Measurements from ENCODE around the gene DEPDC5.

DEPDC5 gene

DNA sequence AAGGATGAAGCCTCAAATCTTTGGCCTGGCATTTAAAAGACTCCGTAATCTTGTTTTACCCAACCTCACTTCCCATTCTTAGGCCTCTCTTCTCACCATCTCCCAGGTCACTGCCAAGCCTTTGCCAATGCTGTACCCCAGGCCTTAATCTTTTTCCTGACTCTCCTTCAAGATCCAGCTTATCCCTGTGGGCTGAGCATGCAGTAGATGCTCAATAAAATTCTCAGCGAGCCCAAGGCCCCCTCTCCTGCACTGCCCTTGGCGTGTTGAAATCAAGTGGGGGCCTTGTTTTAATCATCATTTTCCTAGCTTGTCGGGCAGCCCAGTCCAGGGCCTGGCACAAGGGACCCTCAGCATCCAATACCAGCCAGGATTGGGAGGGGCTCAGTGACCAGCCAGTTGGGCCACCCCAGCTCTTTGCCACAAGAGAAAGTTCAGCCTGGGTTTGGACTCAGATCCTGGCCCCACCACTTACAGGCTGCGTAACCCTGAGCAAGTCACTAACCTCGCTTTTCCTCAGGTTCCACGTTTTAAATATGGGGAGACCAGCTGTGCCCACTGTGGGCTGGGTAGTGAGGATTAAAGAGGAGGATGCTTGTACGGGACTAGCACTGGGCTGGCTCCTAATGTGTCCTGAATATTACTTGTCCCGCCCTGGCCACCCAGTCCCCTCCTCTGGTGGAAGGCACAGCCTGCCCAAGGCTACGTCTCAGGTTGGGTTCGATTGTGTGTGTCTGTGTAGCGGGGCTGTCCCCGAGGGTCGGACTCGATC is 189.6 kb downstream of the DEPDC5 start:
- Mint-ChIP-seq H3K27ac (peak overlapping the region in 1 of 2 donors; percentile 89), H3K9me3 (no peaks in the 10 kb centered on the region), H3K4me3 (no peak overlapping the region), H3K27me3 (no peaks in the 10 kb centered on the region), H3K36me3 (ENCODE audit: insufficient read depth) (peaks cover 15% of the 10 kb centered on the region), H3K4me1 (ENCODE audit: low read depth in 2 of 2) (peaks cover 7 to 9% of the 10 kb centered on the region in 2 donors)
- ATAC-seq (replicated peaks) (no peak), DNase-seq (peak in 1 of 3 experiments; percentile 16)

GRCh38 chr22:31943978-31944699 is 190.3 kb downstream of the DEPDC5 start, which contains the start of gene YWHAH:
YWHAH (plus strand) TSS chr22:31944535; CDS start chr22:31944734, 199 bp downstream.
- H3K4me3 Mint-ChIP-seq, result no peak within 1 kb of the TSS

GRCh38 chr22:31944700-31945442 is 191.1 kb downstream of the DEPDC5 start:
- ATAC-seq (replicated peaks), result peak; percentile 47
- Mint-ChIP-seq H3K9me3 (no peaks in the 10 kb centered on the region), H3K27ac (no peak overlapping the region), H3K4me3 (no peak overlapping the region), H3K36me3 (ENCODE audit: insufficient read depth) (peaks cover 25% of the 10 kb centered on the region), H3K27me3 (no peaks in the 10 kb centered on the region), H3K4me1 (ENCODE audit: low read depth in 2 of 2) (peaks cover 7 to 9% of the 10 kb centered on the region in 2 donors)
- DNase-seq, result peak; percentile 13 to 36 (median 25)

More at GRCh38 chr22:31943978-31944699, 190.3 kb downstream of the DEPDC5 start, which contains the start of gene YWHAH:
- peak; percentile 77 to 81 (median 80) for DNase-seq
- peak; percentile 68 for ATAC-seq (replicated peaks)
- H3K4me1 Mint-ChIP-seq (ENCODE audit: low read depth in 2 of 2), result peaks cover 7 to 9% of the 10 kb centered on the region in 2 donors
- H3K27me3 Mint-ChIP-seq, result no peaks in the 10 kb centered on the region
- H3K27ac Mint-ChIP-seq, result peak within 1 kb of the TSS in 1 of 2 donors; percentile 89
- H3K36me3 Mint-ChIP-seq (ENCODE audit: insufficient read depth), result peaks cover 20% of the 10 kb centered on the region
- no peaks in the 10 kb centered on the region for H3K9me3 Mint-ChIP-seq

DNA sequence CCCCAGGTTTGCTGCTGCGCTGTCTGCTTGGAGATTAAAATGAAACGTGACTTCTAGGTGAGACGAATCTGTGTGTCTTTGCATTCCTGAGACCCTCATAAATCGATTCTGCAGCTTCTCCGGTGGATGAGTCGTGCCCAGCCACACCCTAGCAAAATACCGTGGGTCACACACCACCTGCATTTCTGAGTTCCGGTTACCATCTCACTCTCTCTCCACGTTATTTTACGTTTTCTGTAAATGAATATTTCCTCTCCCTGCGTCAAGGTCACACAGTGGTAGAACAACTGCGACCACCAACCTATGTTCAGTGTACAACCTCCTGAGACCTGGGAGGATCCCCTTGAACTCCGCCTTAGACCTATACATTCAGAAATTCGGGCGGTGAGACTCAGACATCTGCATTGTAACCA is 191.6 kb downstream of the DEPDC5 start:
- H3K9me3 Mint-ChIP-seq, result no peaks in the 10 kb centered on the region
- no peaks in the 10 kb centered on the region for H3K27me3 Mint-ChIP-seq
- no peak for ATAC-seq (replicated peaks)
- DNase-seq, result no peak
- H3K27ac Mint-ChIP-seq, result no peak overlapping the region
- no peak overlapping the region for H3K4me3 Mint-ChIP-seq
- peaks cover 29% of the 10 kb centered on the region for H3K36me3 Mint-ChIP-seq (ENCODE audit: insufficient read depth)
- peaks cover 7 to 11% of the 10 kb centered on the region in 2 donors for H3K4me1 Mint-ChIP-seq (ENCODE audit: low read depth in 2 of 2)

DNA sequence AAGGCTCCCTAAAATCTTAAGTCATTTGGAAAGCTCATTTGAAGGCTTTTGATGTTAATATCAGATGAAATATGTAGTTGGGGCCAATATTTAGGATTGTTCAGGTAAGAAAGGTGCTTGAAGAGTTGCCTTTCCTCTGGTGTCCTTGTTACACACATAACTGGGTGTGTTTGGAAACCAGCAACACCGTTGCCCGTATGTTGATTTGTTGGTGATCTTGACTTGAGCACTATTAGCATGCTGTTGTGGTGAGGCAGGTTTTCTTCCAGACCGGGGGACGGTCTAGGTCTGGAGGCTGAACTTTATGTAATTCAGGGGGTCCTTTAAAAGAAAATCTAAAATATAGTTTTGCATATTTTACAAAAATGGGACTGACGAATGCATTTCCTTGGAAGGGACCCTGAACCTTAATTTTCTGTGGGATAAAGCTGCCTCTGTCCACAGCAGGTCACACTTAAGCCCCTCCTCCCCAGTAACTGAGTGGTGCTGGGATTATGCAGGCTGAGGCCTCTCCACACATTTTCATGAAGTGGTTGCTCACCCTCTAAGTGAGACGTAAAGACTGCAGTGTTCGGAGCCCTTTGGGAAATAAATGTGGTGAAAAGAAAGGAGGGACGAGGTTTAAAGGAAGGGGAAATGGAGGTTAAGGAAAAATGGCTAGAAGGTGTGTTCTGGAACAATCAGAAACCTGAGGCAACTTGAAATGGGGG is 192.3 kb downstream of the DEPDC5 start:
- Mint-ChIP-seq H3K4me3 (no peak overlapping the region), H3K9me3 (no peaks in the 10 kb centered on the region), H3K27ac (no peak overlapping the region), H3K27me3 (no peaks in the 10 kb centered on the region), H3K4me1 (ENCODE audit: low read depth in 2 of 2) (peaks cover 10 to 14% of the 10 kb centered on the region in 2 donors), H3K36me3 (ENCODE audit: insufficient read depth) (peaks cover 35% of the 10 kb centered on the region)
- no peak for DNase-seq
- ATAC-seq (replicated peaks), result no peak

- H3K4me3 Mint-ChIP-seq, result peak overlapping the region in 1 of 2 donors; percentile 2
- ATAC-seq (replicated peaks) (peak; percentile 31), DNase-seq (peak; percentile 34 to 52 (median 39))
- peak overlapping the region; percentile 45 to 72 for H3K27ac Mint-ChIP-seq
- no peaks in the 10 kb centered on the region for H3K27me3 Mint-ChIP-seq
- H3K36me3 Mint-ChIP-seq (ENCODE audit: insufficient read depth), result peaks cover 35% of the 10 kb centered on the region
- H3K4me1 Mint-ChIP-seq (ENCODE audit: low read depth in 2 of 2), result peaks cover 21 to 24% of the 10 kb centered on the region in 2 donors
- H3K9me3 Mint-ChIP-seq, result no peaks in the 10 kb centered on the region
These were observed 193.5 kb downstream of the DEPDC5 start for GRCh38 chr22:31947296-31947695.

DNA sequence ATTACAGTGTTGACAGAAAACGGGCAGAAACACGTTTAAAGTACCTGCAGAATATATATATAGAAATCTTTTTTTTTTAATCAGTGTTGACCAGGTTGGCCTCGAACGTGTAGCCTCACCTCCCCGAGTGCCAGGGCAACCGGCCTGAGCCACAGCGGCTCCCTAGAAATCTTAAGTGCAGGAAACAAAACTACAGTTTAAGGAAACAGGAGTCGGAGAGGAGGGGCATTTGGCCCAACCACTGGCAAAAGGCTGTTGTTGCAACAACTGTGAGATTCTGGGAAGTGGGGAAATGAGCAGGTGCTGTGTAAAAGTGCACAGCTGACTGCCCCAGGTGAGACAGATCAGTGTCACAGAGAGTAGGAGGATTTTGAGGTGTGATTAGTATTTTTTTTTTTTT is 194.2 kb downstream of the DEPDC5 start:
- H3K27ac Mint-ChIP-seq, result peak overlapping the region in 1 of 2 donors; percentile 72
- DNase-seq, result no peak
- no peaks in the 10 kb centered on the region for H3K27me3 Mint-ChIP-seq
- no peak overlapping the region for H3K4me3 Mint-ChIP-seq
- no peaks in the 10 kb centered on the region for H3K9me3 Mint-ChIP-seq
- peaks cover 26 to 28% of the 10 kb centered on the region in 2 donors for H3K4me1 Mint-ChIP-seq (ENCODE audit: low read depth in 2 of 2)
- ATAC-seq (replicated peaks), result no peak
- H3K36me3 Mint-ChIP-seq (ENCODE audit: insufficient read depth), result peaks cover 35% of the 10 kb centered on the region

- H3K9me3 Mint-ChIP-seq, result no peaks in the 10 kb centered on the region
- H3K4me1 Mint-ChIP-seq (ENCODE audit: low read depth in 2 of 2), result peaks cover 45 to 50% of the 10 kb centered on the region in 2 donors
- no peak overlapping the region for H3K4me3 Mint-ChIP-seq
- no peak overlapping the region for H3K27ac Mint-ChIP-seq
- DNase-seq (no peak), ATAC-seq (replicated peaks) (no peak)
- peaks cover 30% of the 10 kb centered on the region for H3K36me3 Mint-ChIP-seq (ENCODE audit: insufficient read depth)
- H3K27me3 Mint-ChIP-seq, result no peaks in the 10 kb centered on the region
These were observed 196.4 kb downstream of the DEPDC5 start for GRCh38 chr22:31950226-31950625.

- Mint-ChIP-seq H3K36me3 (ENCODE audit: insufficient read depth) (peaks cover 32% of the 10 kb centered on the region), H3K4me3 (peak overlapping the region; percentile 9 to 22)
- peak; percentile 36 for ATAC-seq (replicated peaks)
These were observed 197.6 kb downstream of the DEPDC5 start for GRCh38 chr22:31951194-31952093.

DNA sequence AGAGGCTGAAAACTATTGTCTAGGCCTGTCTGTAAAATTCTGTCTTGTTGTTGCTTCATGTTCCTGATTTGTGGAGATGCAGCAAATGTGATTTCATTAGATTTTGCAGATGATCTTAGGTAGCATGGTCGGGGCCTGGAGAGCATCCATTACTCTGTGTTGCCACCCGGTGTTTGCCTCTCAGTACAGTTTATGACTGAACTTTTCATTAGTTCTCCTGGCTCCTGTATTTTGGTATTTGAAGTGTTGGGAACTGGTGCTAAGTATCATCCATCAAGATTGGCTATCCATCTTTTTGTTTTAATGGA is 198.2 kb downstream of the DEPDC5 start:
- Mint-ChIP-seq H3K36me3 (ENCODE audit: insufficient read depth) (peaks cover 36% of the 10 kb centered on the region), H3K4me3 (peak overlapping the region; percentile 9 to 22), H3K4me1 (ENCODE audit: low read depth in 2 of 2) (peaks cover 55 to 58% of the 10 kb centered on the region in 2 donors), H3K9me3 (no peaks in the 10 kb centered on the region), H3K27ac (peak overlapping the region; percentile 46 to 94), H3K27me3 (no peaks in the 10 kb centered on the region)
- peak; percentile 12 for ATAC-seq (replicated peaks)
- no peak for DNase-seq

More at GRCh38 chr22:31951194-31952093, 197.6 kb downstream of the DEPDC5 start:
- no peak for DNase-seq
- no peaks in the 10 kb centered on the region for H3K9me3 Mint-ChIP-seq
- H3K27me3 Mint-ChIP-seq, result no peaks in the 10 kb centered on the region
- peak overlapping the region; percentile 46 to 94 for H3K27ac Mint-ChIP-seq
- peaks cover 52 to 59% of the 10 kb centered on the region in 2 donors for H3K4me1 Mint-ChIP-seq (ENCODE audit: low read depth in 2 of 2)

DNA sequence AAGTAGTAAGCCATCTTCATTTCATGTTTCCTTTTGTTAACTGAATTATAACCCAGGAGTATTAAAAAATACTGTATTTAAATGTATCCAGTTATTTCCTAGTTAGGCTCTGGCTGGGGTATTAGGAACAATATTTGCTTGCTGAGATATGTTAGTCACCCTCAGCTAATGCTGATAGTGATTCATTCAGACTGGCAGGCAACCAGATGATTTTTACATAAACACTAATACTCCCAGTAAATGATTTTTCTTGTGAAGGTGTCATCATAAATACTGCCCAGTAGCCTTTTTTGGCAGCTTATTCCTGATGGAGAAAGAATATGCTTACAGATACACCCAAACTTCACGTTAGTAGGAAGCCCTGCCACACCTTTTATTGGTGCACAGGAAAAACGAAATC is 198.7 kb downstream of the DEPDC5 start:
- no peak for ATAC-seq (replicated peaks)
- Mint-ChIP-seq H3K36me3 (ENCODE audit: insufficient read depth) (peaks cover 36% of the 10 kb centered on the region), H3K27me3 (no peaks in the 10 kb centered on the region), H3K27ac (peak overlapping the region; percentile 46 to 94), H3K9me3 (no peaks in the 10 kb centered on the region), H3K4me3 (no peak overlapping the region), H3K4me1 (ENCODE audit: low read depth in 2 of 2) (peaks cover 51 to 53% of the 10 kb centered on the region in 2 donors)
- DNase-seq, result no peak

- DNase-seq (no peak), ATAC-seq (replicated peaks) (peak; percentile 40)
- peaks cover 37% of the 10 kb centered on the region for H3K36me3 Mint-ChIP-seq (ENCODE audit: insufficient read depth)
- H3K4me3 Mint-ChIP-seq, result peak overlapping the region; percentile 0 to 32
- peak overlapping the region; percentile 46 to 94 for H3K27ac Mint-ChIP-seq
- H3K27me3 Mint-ChIP-seq, result no peaks in the 10 kb centered on the region
- H3K4me1 Mint-ChIP-seq (ENCODE audit: low read depth in 2 of 2), result peaks cover 49 to 52% of the 10 kb centered on the region in 2 donors
- no peaks in the 10 kb centered on the region for H3K9me3 Mint-ChIP-seq
These were observed 199.4 kb downstream of the DEPDC5 start for GRCh38 chr22:31953261-31953660.
